Osteocyte (in vitro differentiated cells): ENCODE results near the gene SFXN2. TPM values are rescaled to one million over a fixed set of nuclear protein-coding genes. Genes with fewer than 3 reads are reported as not detected.

Experiments
- DNase-seq: peaks from one replicate; pipeline ENCODE4 v3.0.0; 2021; ENCODE audit warnings: mixed read lengths; ENCODE audit not compliant: unreplicated experiment; ENCODE audit errors: extremely low spot score
- H3K27ac Mint-ChIP-seq: one replicate; pipeline ENCODE4 v1.8.0; 2021; ENCODE audit warnings: mild to moderate bottlenecking, mixed read lengths; ENCODE audit not compliant: unreplicated experiment
- H3K27me3 Mint-ChIP-seq: one replicate; pipeline ENCODE4 v1.8.0; 2021; ENCODE audit warnings: mixed read lengths; ENCODE audit not compliant: unreplicated experiment
- H3K36me3 Mint-ChIP-seq: one replicate; pipeline ENCODE4 v1.8.0; 2021; ENCODE audit warnings: mixed read lengths; ENCODE audit not compliant: unreplicated experiment
- H3K4me1 Mint-ChIP-seq: one replicate; pipeline ENCODE4 v1.8.0; 2021; ENCODE audit warnings: mixed read lengths; ENCODE audit not compliant: unreplicated experiment
- H3K4me3 Mint-ChIP-seq: one replicate; pipeline ENCODE4 v1.8.0; 2021; ENCODE audit warnings: mild to moderate bottlenecking, moderate library complexity, mixed read lengths; ENCODE audit not compliant: unreplicated experiment
- H3K9me3 Mint-ChIP-seq: one replicate; pipeline ENCODE4 v1.8.0; 2021; ENCODE audit warnings: mixed read lengths; ENCODE audit not compliant: unreplicated experiment
- CTCF ChIP-seq: fragments of 200-600 bp; sonication (generic); IDR thresholded peaks from 2 replicates; pipeline ENCODE4 v1.5.0; 2021; ENCODE audit warnings: antibody characterized with exemption, mild to moderate bottlenecking, moderate library complexity
- total RNA-seq: library from RNA; stranded (reverse); gene quantifications from 2 replicates; pipeline ENCODE4 v1.2.1, GENCODE V29; 2021

SFXN2 gene
- total RNA-seq, 1 donor from 2014 or later, result 6.9 TPM

- Mint-ChIP-seq H3K4me1 (peaks cover 53% of the 10 kb centered on the region), H3K9me3 (peaks cover 5% of the 10 kb centered on the region), H3K27ac (peak overlapping the region; percentile 57), H3K4me3 (no peak overlapping the region), H3K27me3 (no peaks in the 10 kb centered on the region), H3K36me3 (peaks cover 13% of the 10 kb centered on the region)
- no peak for TF ChIP-seq CTCF
- DNase-seq, result no peak
These were observed 71.4 kb downstream of the SFXN2 start for GRCh38 chr10:102785818-102786217.

- Mint-ChIP-seq H3K36me3 (peaks cover 15% of the 10 kb centered on the region), H3K9me3 (peaks cover 5% of the 10 kb centered on the region), H3K27ac (peak overlapping the region; percentile 76), H3K4me3 (no peak overlapping the region), H3K27me3 (no peaks in the 10 kb centered on the region), H3K4me1 (peaks cover 46% of the 10 kb centered on the region)
- no peak for DNase-seq
- TF ChIP-seq CTCF, result no peak
These were observed 77.4 kb downstream of the SFXN2 start for GRCh38 chr10:102791754-102792395.

Other genes with a start within 250 kb of the SFXN2 start
- gene ACTR1A, start 211.9 kb upstream of the SFXN2 start, total RNA-seq, result 120 and 123 TPM in 2 replicates
- gene SUFU, start 210.7 kb upstream of the SFXN2 start, total RNA-seq, result 16.4 and 16.9 TPM in 2 replicates
- 63.9 and 66.8 TPM in 2 replicates for gene TRIM8, start 70.2 kb upstream of the SFXN2 start, total RNA-seq
- 11.6 and 12.6 TPM in 2 replicates for gene ARL3, start 239 bp upstream of the SFXN2 start, total RNA-seq
- 66.7 and 68.7 TPM in 2 replicates for gene WBP1L, start 29.3 kb downstream of the SFXN2 start, total RNA-seq
- gene CYP17A1, start 122.8 kb downstream of the SFXN2 start, total RNA-seq, result not detected in 2 replicates
- 22.6 and 24.5 TPM in 2 replicates for gene BORCS7, start 139.6 kb downstream of the SFXN2 start, total RNA-seq
- 2.7 and 2.8 TPM in 2 replicates for gene AS3MT, start 154.8 kb downstream of the SFXN2 start, total RNA-seq
- 11.7 and 15.1 TPM in 2 replicates for gene CNNM2, start 203.7 kb downstream of the SFXN2 start, total RNA-seq